GM12873 (cell line): ENCODE data around the gene MCTS1.

Experiments used
- CTCF ChIP-seq: IDR thresholded peaks from 2 replicates; pipeline ENCODE4 v1.5.1; 2012; ENCODE audit warnings: low read depth, mild to moderate bottlenecking, moderate library complexity, low read length, control low read depth; ENCODE audit not compliant: insufficient read depth; ENCODE audit errors: missing control alignments

MCTS1 gene

GRCh38 chrX:120585702-120586101 is 18.2 kb upstream of the MCTS1 start:
- TF ChIP-seq CTCF, result no peak

GRCh38 chrX:120604361-120604782 is 471 bp downstream of the MCTS1 start:
- no peak for TF ChIP-seq CTCF

- TF ChIP-seq CTCF, result no peak
Measured at GRCh38 chrX:120612086-120612485, 8.2 kb downstream of the MCTS1 start.

- TF ChIP-seq CTCF, result no peak
Measured at GRCh38 chrX:120614816-120615215, 10.9 kb downstream of the MCTS1 start.

- no peak for TF ChIP-seq CTCF
Measured at GRCh38 chrX:120617996-120618630, 14.2 kb downstream of the MCTS1 start.

GRCh38 chrX:120625371-120625770 is 21.5 kb downstream of the MCTS1 start:
- TF ChIP-seq CTCF, result no peak

GRCh38 chrX:120629667-120630537 is 26.0 kb downstream of the MCTS1 start, which contains the start of gene C1GALT1C1:
C1GALT1C1 (minus strand) TSS chrX:120630054; CDS start chrX:120627166, 2,888 bp downstream.
- no peak for TF ChIP-seq CTCF
